Endothelial cell of umbilical vein (primary cell): Measurements from ENCODE around the gene TEX22. TPM values are rescaled to one million over a fixed set of nuclear protein-coding genes. Genes with fewer than 3 reads are reported as not detected.

Source experiments
- BruUV-seq: library from RNA; stranded (reverse); fragments of 400-500 nt; replicated peaks from 2 replicates; lab custom pipeline; 2021; lab: Mats Ljungman, UMichigan
- CTCF ChIA-PET: fragments of 300-600, 350-600 bp; sonication (Branson Sonifier 250); formaldehyde crosslinking; loops from one replicate; lab custom pipeline; 2021; ENCODE audit warnings: antibody characterized with exemption, inconsistent platforms; lab: Charles Lee
- POLR2A ChIA-PET: fragments of 300-600, 350-600 bp; sonication (Branson Sonifier 250); formaldehyde crosslinking; loops from one replicate; lab custom pipeline; 2021; ENCODE audit warnings: antibody characterized with exemption, inconsistent platforms; lab: Charles Lee
- DNase-seq: peaks from one replicate; pipeline ENCODE4 v3.0.0-alpha.2; 2011; ENCODE audit warnings: low read depth, low spot score
- FAIRE-seq: peaks from 2 replicates; lab custom pipeline; 2011; peaks lifted over from hg19 to GRCh38; lab: Jason Lieb, UNC
- H2AFZ ChIP-seq: 2 replicates; pipeline ENCODE4 v1.6.0; 2012; ENCODE audit warnings: low read depth, low read length, control low read depth, inconsistent platforms
- H3K27ac ChIP-seq: 2 replicates; pipeline ENCODE4 v1.5.1; 2011; ENCODE audit warnings: low read depth, mild to moderate bottlenecking, control low read depth, low read length, moderate library complexity; ENCODE audit not compliant: insufficient read depth
- H3K27me3 ChIP-seq, 2 experiments: 2 replicates each; pipeline versions ENCODE4 v1.6.0 to v1.6.1; 2011; ENCODE audit warnings: low read length in 2 of 2, mixed read lengths in 1 of 2; ENCODE audit not compliant: control insufficient read depth in 2 of 2, insufficient read depth in 2 of 2
- H3K36me3 ChIP-seq, 2 experiments: 2 replicates in 1 of 2; 3 replicates in 1 of 2; pipeline ENCODE4 v1.5.1; 2011; ENCODE audit warnings: low read length in 2 of 2, mild to moderate bottlenecking in 1 of 2, moderate library complexity in 1 of 2; ENCODE audit not compliant: control insufficient read depth in 2 of 2, insufficient read depth in 2 of 2; ENCODE audit errors: extremely low read depth in 1 of 2
- H3K4me1 ChIP-seq: 3 replicates; pipeline ENCODE4 v1.5.1; 2011; ENCODE audit warnings: mild to moderate bottlenecking, low read length; ENCODE audit not compliant: control insufficient read depth, insufficient read depth; ENCODE audit errors: extremely low read depth
- H3K4me2 ChIP-seq: 2 replicates; pipeline ENCODE4 v1.6.1; 2011; ENCODE audit warnings: low read length, control low read depth, mixed read lengths; ENCODE audit not compliant: insufficient read depth
- H3K4me3 ChIP-seq, 3 experiments: fragments of 200-600 bp in 1 of 3; sonication (generic), shearing (Covaris generic) in 1 of 3; replicated peaks in 1 of 3; 2 replicates each; pipeline ENCODE4 v1.5.1; 2011 to 2016; ENCODE audit warnings: control low read depth in 3 of 3, low read length in 3 of 3, mild to moderate bottlenecking in 2 of 3, inconsistent platforms in 1 of 3, low read depth in 1 of 3, moderate library complexity in 1 of 3; ENCODE audit not compliant: insufficient read depth in 1 of 3
- H3K79me2 ChIP-seq: 2 replicates; pipeline ENCODE4 v1.6.0; 2012; ENCODE audit warnings: low read length, inconsistent platforms; ENCODE audit not compliant: control insufficient read depth, insufficient read depth
- H3K9ac ChIP-seq: replicated peaks from 2 replicates; pipeline ENCODE3; 2011; ENCODE audit warnings: low read length, control low read depth; ENCODE audit not compliant: insufficient read depth; ENCODE audit errors: extremely low read depth
- H3K9me1 ChIP-seq: replicated peaks from 3 replicates; pipeline ENCODE4 v1.6.0; 2011; ENCODE audit warnings: mild to moderate bottlenecking, low read length; ENCODE audit not compliant: control insufficient read depth, insufficient read depth; ENCODE audit errors: extremely low read depth
- H3K9me3 ChIP-seq: replicated peaks from 2 replicates; pipeline ENCODE4 v1.5.1; 2012; ENCODE audit warnings: low read length, inconsistent platforms; ENCODE audit not compliant: control insufficient read depth, insufficient read depth
- H4K20me1 ChIP-seq: replicated peaks from 2 replicates; pipeline ENCODE3; 2011; ENCODE audit warnings: mild to moderate bottlenecking, low read length; ENCODE audit not compliant: control insufficient read depth, insufficient read depth; ENCODE audit errors: extremely low read depth
- CTCF ChIP-seq, 2 donors: IDR thresholded peaks; 1 replicate in 1 of 2; 2 replicates in 1 of 2; pipeline ENCODE4 v1.5.1; 2011; ENCODE audit warnings: low read length in 2 of 2, mild to moderate bottlenecking in 2 of 2, moderate library complexity in 2 of 2, control low read depth in 1 of 2, inconsistent platforms in 1 of 2, low read depth in 1 of 2; ENCODE audit not compliant: insufficient read depth in 1 of 2; ENCODE audit errors: extremely low read depth in 1 of 2
- EZH2 ChIP-seq: IDR thresholded peaks from 2 replicates; pipeline ENCODE4 v1.6.1; 2012; ENCODE audit warnings: borderline replicate concordance, low read depth, mild to moderate bottlenecking, moderate library complexity, low read length, inconsistent platforms; ENCODE audit not compliant: severe bottlenecking
- FOS ChIP-seq: IDR thresholded peaks from 2 replicates; pipeline ENCODE4 v1.6.1; 2011; ENCODE audit warnings: mild to moderate bottlenecking, low read length, moderate library complexity, borderline replicate concordance; ENCODE audit not compliant: insufficient read depth
- GATA2 ChIP-seq: IDR thresholded peaks from 2 replicates; pipeline ENCODE4 v1.7.0; 2011; ENCODE audit warnings: low read depth, mild to moderate bottlenecking, moderate library complexity, mixed read lengths, low read length; ENCODE audit not compliant: insufficient read length, insufficient read depth
- MAX ChIP-seq: IDR thresholded peaks from 2 replicates; pipeline ENCODE4 v1.6.1; 2011; ENCODE audit not compliant: insufficient read depth, insufficient read length
- MYC ChIP-seq: IDR thresholded peaks from one replicate; pipeline ENCODE4 v1.6.1; 2011; ENCODE audit warnings: mild to moderate bottlenecking, low read depth, low read length
- dilution Hi-C: fragments of 300-500 bp; cut with MboI; formaldehyde crosslinking; loops from one replicate; pipeline ENCODE4 v1.15.0; 2019; ENCODE audit warnings: low sequenced_read_pairs; ENCODE audit not compliant: extremely low pct_ligation_motif_present
- intact Hi-C: fragments of 100-400 bp; cut with micrococcal nuclease; formaldehyde crosslinking; loops from one replicate; pipeline ENCODE4 v1.10.0; 2022
- polyA plus RNA-seq, 4 experiments: library from polyadenylated mRNA; depleted of rRNA in 3 of 4; stranded (reverse) in 3 of 4; unstranded in 1 of 4; fragments of >200 nt; gene quantifications; 2 replicates each; pipeline versions ENCODE4 v1.2.1 to v1.2.3, GENCODE V29; 2011 to 2012; ENCODE audit warnings: missing spikeins in 1 of 4
- total RNA-seq: library from RNA; stranded (reverse); gene quantifications from 2 replicates; pipeline ENCODE4 v1.2.3, GENCODE V29; 2021

TEX22 gene
- total and polyA plus RNA-seq, 2 donors (not counting 3 experiments of a cell fraction or from before 2014, with no cell fraction given), result 0.06 to 1.1 TPM

- H3K4me1 ChIP-seq, result no peaks in the 10 kb centered on the region
- H3K9me3 ChIP-seq, result no peaks in the 10 kb centered on the region
- H3K9me1 ChIP-seq, result no peaks in the 10 kb centered on the region
- H3K27me3 ChIP-seq, result no peaks in the 10 kb centered on the region
- intact Hi-C loops, result no loop called here
- no peak overlapping the region for H3K4me2 ChIP-seq
- H3K79me2 ChIP-seq, result no peaks in the 10 kb centered on the region
- ChIA-PET POLR2A (no interaction called here), CTCF (interaction anchor here (0.8 kb wide), 1 partner anchor 105 kb away, joined by 3 read pairs; no protein-coding TSS in a partner anchor)
- DNase-seq, result no peak
- no TSS peak for BruUV-seq
- dilution Hi-C loops, result no loop called here
- H3K4me3 ChIP-seq, result no peak overlapping the region
- no peak for TF ChIP-seq MAX
- no peak for TF ChIP-seq GATA2
- no peak for TF ChIP-seq MYC
- TF ChIP-seq CTCF (IDR thresholded peaks at IDR 0.05; ENCODE audit: extremely low read depth in 1 of 2, insufficient read depth in 1 of 2, low read depth in 1 of 2, low read length in 2 of 2), result no peak
- TF ChIP-seq FOS, result no peak
- no peak for TF ChIP-seq EZH2
- no peak overlapping the region for H3K9ac ChIP-seq
- H3K36me3 ChIP-seq, result peaks cover 0 to 8% of the 10 kb centered on the region in 2 experiments
- no peak overlapping the region for H2AFZ ChIP-seq
- FAIRE-seq, result no peak
- H3K27ac ChIP-seq, result no peak overlapping the region
- no peaks in the 10 kb centered on the region for H4K20me1 ChIP-seq
Observed at GRCh38 chr14:105384605-105385321, 13.6 kb upstream of the TEX22 start.
